Skin of body (tissue), 2 donors: Measurements from ENCODE around the gene TPRX1. TPM values are rescaled to one million over a fixed set of nuclear protein-coding genes. Genes with fewer than 3 reads are reported as not detected.
"Not testable (repeated sequence)": the region's sequence is repeated elsewhere in the genome, so short reads cannot be mapped to it uniquely, and the experiment has no call there.

Experiments
- DNase-seq: peaks from one replicate; lab custom pipeline; 2025; lab: John Stamatoyannopoulos, UW
- total RNA-seq: library from RNA; depleted of rRNA; stranded (reverse); fragments of >200 nt; gene quantifications from one replicate; pipeline ENCODE4 v1.2.3, GENCODE V29; 2014

Gene TPRX1
- total RNA-seq = not detected

DNA sequence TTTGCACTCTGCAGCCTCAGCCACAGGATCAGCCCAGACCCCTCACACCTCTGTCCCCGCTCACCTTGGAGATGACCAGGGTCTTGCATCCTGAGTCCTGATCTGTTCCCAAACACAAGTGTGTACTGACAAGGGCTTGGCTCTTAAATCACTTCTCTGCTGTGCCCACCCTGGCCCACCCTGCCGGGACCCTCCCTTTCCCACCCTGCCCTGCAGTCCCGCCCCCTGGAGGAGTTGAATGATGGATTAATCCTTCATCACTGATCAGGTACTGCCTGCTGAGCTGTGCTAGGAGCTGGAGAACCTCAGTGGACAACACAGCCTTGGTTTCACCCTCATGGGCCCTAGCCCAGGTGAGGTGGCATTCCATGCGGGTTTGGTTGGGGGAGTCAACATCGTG is at the start of gene TPRX1:
Gene TPRX1, minus strand, starts transcription at position 101 of the 400 bp plus-strand sequence. Its CDS starts 12 bp downstream, at position 89.
- not testable (repeated sequence) for DNase-seq

DNA sequence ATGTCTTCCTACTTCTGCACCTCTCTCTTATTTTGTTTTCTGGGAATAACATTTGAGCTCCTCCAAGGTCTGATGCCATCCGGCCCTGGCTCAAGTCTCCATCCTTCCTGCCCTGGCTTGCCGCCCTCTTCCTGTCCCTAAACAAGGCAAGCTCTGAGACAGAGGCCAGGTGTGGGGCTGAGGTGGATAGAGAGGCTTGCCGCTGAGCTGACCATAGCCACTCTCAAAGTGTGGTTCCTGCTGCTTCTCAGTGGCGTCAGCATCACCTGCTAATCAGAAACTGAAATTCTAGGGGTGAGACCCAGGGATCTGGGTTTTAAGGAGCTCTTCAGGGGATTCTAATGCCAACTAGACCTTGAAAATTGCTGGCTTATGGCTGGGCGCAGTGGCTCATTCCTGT is 48.7 kb upstream of the TPRX1 start:
- DNase-seq = no peak

- DNase-seq = no peak
These were observed 44.6 kb upstream of the TPRX1 start for GRCh38 chr19:47848823-47849473.

GRCh38 chr19:47848425-47848822 is 44.1 kb upstream of the TPRX1 start:
- no peak for DNase-seq

GRCh38 chr19:47842941-47843340 is 38.6 kb upstream of the TPRX1 start:
- no peak for DNase-seq

DNA sequence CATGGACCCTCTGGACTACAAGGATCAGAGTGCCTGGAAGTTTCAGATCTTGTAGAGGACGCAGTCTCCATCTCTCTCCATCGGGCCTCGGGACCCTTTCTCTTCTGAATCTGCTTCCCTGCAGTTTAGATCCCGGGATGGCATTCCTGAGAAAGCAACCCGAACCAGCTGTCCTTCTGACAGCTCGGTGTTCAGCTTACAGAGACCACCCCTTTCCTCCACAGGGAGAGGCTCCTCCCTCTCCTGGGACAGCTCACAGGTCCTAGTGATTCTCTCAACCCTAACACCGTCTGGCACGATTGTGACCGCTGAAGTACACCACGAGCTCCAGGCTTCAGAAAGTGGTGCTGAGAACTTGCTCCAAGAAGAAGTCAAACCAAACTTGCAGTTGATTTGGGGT is 35.6 kb upstream of the TPRX1 start:
- DNase-seq = no peak

DNA sequence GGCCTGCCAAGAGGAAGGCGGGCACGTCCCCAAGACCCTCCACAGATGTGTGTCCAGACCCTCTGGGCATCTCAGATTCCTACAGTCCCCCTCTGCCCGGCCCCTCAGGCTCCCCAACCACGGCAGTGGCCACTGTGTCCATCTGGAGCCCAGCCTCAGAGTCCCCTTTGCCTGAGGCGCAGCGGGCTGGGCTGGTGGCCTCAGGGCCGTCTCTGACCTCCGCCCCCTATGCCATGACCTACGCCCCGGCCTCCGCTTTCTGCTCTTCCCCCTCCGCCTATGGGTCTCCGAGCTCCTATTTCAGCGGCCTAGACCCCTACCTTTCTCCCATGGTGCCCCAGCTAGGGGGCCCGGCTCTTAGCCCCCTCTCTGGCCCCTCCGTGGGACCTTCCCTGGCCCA is 35.1 kb upstream of the TPRX1 start:
- no peak for DNase-seq

GRCh38 chr19:47836038-47836437 is 31.7 kb upstream of the TPRX1 start:
- no peak for DNase-seq

GRCh38 chr19:47832723-47833122 is 28.4 kb upstream of the TPRX1 start:
- DNase-seq = no peak

- no peak for DNase-seq
These were observed 22.4 kb upstream of the TPRX1 start for GRCh38 chr19:47826800-47827199.

DNA sequence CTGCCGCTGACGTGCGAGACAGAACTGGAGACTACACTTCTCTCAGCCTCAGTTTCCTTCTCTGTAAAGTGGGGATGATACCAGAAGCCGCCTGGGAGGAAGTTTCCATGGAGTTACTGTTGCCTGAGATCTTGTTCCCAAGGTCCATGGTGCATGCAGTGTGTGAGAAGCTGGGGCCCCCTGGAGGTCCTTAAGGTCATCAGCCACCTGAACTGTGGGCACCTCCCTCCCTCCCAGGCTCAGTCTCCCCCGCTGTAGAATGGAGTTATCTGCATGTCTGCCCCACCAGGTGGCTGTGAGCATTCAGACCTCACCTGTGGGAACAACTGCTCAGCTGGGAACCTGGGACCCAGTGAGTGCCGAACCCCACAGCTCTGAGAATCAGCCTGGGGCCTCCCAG is 20.0 kb upstream of the TPRX1 start:
- no peak for DNase-seq

- no peak for DNase-seq
These were observed 17.2 kb upstream of the TPRX1 start, which contains the start of gene CRX for GRCh38 chr19:47821460-47822020. TSS of gene CRX (plus strand) at chr19:47821937. CDS start at chr19:47834444, 12,507 bp downstream.

DNA sequence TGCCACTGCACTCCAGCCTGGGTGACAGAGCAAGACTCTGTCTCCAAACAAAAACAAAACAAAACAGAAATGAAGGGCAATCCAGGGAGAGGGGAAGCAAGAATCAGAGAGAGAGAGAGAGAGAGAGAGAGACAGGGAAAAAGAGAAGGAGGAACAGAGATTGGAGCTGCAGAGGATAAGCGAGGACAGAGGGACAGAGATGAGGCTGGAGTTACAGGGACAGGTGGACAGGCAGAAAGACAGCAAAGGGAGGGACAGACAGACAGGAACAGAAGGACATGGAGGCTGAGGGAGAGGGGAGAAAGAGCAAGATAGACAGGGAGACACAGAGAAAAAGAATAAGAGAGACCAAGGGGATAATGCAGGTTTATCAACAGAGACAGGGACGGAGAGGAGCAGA is 16.1 kb upstream of the TPRX1 start:
- no peak for DNase-seq

GRCh38 chr19:47819858-47820257 is 15.5 kb upstream of the TPRX1 start:
- no peak for DNase-seq

DNA sequence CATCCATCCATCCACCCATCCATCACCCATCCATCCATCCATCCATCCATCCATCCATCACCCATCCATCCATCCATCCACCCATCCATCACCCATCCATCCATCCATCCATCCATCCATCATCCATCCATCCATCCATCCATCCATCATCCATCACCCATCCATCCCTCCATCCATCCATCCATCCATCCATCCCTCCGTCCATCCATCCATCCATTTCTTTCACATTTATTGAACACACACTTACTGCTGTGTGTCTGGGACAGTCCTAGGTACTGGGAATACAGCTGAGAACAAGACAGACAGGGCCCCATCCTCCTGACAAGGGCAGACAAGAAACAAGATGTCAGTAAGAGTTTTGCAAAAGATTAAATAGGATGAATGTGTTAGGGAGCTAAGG is 13.9 kb upstream of the TPRX1 start:
- not testable (repeated sequence) for DNase-seq

DNA sequence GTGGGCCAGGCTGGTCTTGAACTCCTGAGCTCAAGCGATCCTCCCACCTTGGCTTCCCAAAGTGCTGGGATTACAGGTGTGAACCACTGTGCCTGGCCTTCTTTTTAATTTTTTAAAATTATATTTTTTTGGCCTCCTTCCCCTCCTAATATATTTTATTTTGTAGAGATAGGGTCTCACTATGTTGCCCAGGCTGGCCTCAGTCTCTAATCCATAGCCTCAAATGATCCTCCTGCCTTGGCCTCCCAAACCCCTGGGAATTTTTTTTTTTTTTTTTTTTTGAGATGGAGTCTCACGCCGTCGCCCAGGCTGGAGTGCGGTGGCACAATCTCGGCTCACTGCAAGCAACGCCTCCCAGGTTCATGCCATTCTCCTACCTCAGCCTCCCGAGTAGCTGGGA is 11.9 kb upstream of the TPRX1 start:
- not testable (repeated sequence) for DNase-seq

DNA sequence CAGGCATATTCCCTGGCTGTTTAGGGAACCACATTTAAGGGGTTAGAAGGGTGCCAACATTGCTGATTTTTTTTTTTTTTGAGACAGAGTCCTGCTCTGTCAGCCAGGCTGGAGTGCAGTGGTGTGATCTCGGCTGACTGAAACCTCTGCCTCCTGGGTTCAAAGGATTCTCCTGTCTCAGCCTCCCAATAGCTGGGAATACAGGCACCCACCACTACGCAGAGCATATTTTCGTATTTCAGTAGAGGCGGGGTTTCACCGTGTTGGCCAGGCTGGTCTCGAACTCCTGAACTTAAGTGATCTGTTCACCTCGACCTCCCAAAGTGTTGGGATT is 9.6 kb upstream of the TPRX1 start:
- DNase-seq = no peak

- DNase-seq = no peak
These were observed 9.1 kb upstream of the TPRX1 start for GRCh38 chr19:47813304-47813994.

GRCh38 chr19:47806435-47806834 is 2.1 kb upstream of the TPRX1 start:
- no peak for DNase-seq

- DNase-seq = no peak
These were observed 962 bp upstream of the TPRX1 start for GRCh38 chr19:47805313-47805712.

- DNase-seq = not testable (repeated sequence)
These were observed 680 bp downstream of the TPRX1 start for GRCh38 chr19:47803671-47804070.

DNA sequence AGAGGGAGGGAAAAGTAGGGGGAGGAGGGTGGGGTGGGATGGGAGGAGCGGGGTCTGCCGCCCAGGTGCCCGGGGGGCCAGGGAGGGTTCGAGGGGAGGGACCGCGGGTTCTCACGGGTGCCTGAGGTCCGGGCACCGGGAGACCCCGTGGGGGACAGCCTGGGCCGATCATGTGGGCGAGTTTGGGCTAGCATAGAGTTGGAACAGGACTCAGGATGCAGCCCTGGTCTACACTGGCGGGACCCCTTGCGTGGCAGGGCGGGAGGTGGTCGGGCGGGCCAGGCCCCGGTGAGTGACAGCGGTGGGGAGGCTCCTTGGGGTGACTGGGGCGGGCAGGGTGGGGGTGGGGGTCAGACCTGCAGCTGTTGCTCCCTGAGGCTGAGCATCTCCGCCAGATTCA is 1.2 kb downstream of the TPRX1 start:
- DNase-seq = not testable (repeated sequence)

DNA sequence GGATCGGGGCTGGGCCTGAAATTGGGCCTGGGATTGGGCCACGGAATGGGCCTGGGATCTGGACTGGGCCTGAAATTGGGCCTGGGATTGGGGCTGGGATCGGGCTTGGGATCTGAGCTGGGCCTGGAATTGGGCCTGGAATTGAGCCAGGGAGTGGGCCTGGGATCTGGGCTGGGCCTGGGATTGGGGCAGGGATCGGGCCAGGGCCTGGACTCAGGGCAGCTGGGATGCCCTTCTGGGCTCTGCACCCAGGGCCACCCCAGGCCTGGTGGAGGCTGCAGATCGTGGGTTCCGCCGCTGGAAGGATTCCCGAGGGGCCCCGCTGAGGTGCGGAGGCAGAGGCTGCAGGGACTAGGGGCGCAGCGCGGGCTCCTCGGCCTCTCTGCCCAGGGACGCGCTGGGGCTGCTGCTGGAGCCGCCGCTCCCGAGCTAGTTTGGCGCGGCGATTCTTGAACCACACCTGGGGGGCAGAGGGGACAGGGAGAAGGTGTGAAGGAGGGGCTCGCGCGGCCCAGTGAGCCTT is 1.8 kb downstream of the TPRX1 start:
- DNase-seq = no peak
